Progenitor cell of endocrine pancreas (in vitro differentiated cells): ENCODE measurements around the gene PRKCB. TPM values are rescaled to one million over a fixed set of nuclear protein-coding genes. Genes with fewer than 3 reads are reported as not detected.
A peak's percentile ranks its signal among the peaks of the same experiment; 100 is the strongest.

Experiments used
- DNase-seq: peaks from one replicate; pipeline ENCODE4 v3.0.0; 2021; ENCODE audit warnings: low spot score; ENCODE audit not compliant: unreplicated experiment
- H3K27ac Mint-ChIP-seq: 2 replicates; pipeline ENCODE4 v1.8.0; 2021; ENCODE audit warnings: mild to moderate bottlenecking, moderate library complexity, mixed read lengths
- H3K27me3 Mint-ChIP-seq: 2 replicates; pipeline ENCODE4 v1.8.0; 2021; ENCODE audit warnings: mixed read lengths
- H3K36me3 Mint-ChIP-seq: 2 replicates; pipeline ENCODE4 v1.8.0; 2022; ENCODE audit warnings: mixed read lengths; ENCODE audit not compliant: insufficient read depth
- H3K4me1 Mint-ChIP-seq: 2 replicates; pipeline ENCODE4 v1.8.0; 2021; ENCODE audit warnings: low read depth, mixed read lengths
- H3K4me3 Mint-ChIP-seq: 2 replicates; pipeline ENCODE4 v1.8.0; 2021; ENCODE audit warnings: low read depth, mild to moderate bottlenecking, moderate library complexity, mixed read lengths
- H3K9me3 Mint-ChIP-seq: 2 replicates; pipeline ENCODE4 v1.8.0; 2021; ENCODE audit warnings: low read depth, mixed read lengths
- long read RNA-seq: library from polyadenylated mRNA; unstranded; transcript quantifications from one replicate; pipeline ENCODE4 v2.0.0, GENCODE V29; 2020
- total RNA-seq: library from RNA; stranded (reverse); gene quantifications from 2 replicates; pipeline ENCODE4 v1.2.1, GENCODE V29; 2021
- TF ChIP-seq, protein P1 (sequence below): fragments of 200-600 bp; sonication (generic); IDR thresholded peaks from one replicate; pipeline ENCODE4 v1.5.0; 2021; ENCODE audit warnings: antibody characterized with exemption, mild to moderate bottlenecking; ENCODE audit not compliant: unreplicated experiment

The PRKCB gene
- total RNA-seq = 0.27 and 0.36 TPM in 2 replicates
- long read RNA-seq = 0 reads

DNA sequence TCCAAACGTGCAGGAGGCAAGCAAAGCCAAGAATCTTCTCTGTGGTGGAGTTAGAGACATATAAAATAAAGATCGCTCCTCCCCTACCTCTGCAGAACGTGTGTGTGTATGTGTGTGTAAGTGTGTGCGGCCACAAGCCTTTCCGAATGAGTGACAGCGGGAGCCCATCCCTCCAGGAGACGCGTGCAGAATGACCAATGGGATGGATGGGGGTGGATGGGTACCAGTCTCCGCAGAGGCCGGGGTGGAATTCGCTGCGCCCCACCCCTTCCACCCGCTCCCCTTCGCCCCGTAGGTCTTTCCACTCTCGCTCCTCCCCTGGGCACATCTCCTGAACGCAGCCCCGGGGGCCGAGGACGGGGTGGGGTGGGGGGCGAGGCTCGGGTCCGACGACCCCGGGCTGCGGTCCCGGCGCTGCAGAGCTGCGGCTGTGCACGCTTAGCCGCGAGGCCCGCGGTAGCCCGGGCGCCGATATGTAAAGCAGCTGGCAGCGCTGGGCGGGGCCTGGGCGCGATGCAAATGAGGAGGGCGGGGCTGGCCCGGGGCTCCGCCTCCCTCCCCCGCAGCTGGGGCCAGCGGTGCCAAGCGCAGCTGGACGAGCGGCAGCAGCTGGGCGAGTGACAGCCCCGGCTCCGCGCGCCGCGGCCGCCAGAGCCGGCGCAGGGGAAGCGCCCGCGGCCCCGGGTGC lies at the start of gene PRKCB:
PRKCB (plus strand) TSS at position 594 of the 688 bp plus-strand sequence.
- peak; percentile 78 for DNase-seq
- Mint-ChIP-seq H3K27me3 (peaks cover 89% of the 10 kb centered on the region), H3K27ac (no peak within 1 kb of the TSS), H3K9me3 (peaks cover 2% of the 10 kb centered on the region), H3K4me3 (peak within 1 kb of the TSS; percentile 67), H3K4me1 (peaks cover 8% of the 10 kb centered on the region), H3K36me3 (no peaks in the 10 kb centered on the region)
- TF ChIP-seq, protein P1, sequence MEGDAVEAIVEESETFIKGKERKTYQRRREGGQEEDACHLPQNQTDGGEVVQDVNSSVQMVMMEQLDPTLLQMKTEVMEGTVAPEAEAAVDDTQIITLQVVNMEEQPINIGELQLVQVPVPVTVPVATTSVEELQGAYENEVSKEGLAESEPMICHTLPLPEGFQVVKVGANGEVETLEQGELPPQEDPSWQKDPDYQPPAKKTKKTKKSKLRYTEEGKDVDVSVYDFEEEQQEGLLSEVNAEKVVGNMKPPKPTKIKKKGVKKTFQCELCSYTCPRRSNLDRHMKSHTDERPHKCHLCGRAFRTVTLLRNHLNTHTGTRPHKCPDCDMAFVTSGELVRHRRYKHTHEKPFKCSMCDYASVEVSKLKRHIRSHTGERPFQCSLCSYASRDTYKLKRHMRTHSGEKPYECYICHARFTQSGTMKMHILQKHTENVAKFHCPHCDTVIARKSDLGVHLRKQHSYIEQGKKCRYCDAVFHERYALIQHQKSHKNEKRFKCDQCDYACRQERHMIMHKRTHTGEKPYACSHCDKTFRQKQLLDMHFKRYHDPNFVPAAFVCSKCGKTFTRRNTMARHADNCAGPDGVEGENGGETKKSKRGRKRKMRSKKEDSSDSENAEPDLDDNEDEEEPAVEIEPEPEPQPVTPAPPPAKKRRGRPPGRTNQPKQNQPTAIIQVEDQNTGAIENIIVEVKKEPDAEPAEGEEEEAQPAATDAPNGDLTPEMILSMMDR = no peak

DNA sequence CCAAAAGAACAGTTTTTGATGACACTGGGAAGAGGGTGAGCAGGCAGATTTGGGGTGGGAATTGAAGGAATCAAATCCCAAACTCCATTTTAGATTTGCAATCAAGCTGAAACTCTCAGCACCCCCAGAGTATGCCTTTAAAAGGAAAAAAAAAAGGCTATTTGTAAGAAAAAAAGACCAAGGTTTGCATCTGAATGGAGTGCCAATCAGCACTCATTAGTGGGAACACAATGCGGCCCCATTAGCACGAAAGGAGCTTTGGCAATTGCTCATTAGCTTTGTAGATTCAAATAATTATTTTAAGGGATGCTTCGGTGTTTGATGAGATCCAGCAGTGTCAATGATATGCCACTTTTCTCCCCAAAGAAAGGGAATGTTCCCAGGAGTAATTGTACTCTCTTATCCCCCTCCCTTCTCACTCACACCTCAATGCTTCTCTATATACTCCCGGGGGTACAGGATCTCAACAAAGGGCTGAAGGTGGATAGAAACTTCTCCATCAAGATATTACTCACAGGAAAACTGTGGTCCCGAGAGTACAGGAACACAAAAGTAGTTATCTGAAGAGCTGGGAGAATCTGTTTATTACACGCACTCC lies 48.7 kb upstream of the PRKCB start:
- Mint-ChIP-seq H3K27ac (no peak overlapping the region), H3K36me3 (no peaks in the 10 kb centered on the region), H3K4me3 (no peak overlapping the region), H3K9me3 (no peaks in the 10 kb centered on the region), H3K27me3 (peaks cover 32% of the 10 kb centered on the region), H3K4me1 (peaks cover 1% of the 10 kb centered on the region)
- DNase-seq = no peak
- TF ChIP-seq, protein P1 = no peak

DNA sequence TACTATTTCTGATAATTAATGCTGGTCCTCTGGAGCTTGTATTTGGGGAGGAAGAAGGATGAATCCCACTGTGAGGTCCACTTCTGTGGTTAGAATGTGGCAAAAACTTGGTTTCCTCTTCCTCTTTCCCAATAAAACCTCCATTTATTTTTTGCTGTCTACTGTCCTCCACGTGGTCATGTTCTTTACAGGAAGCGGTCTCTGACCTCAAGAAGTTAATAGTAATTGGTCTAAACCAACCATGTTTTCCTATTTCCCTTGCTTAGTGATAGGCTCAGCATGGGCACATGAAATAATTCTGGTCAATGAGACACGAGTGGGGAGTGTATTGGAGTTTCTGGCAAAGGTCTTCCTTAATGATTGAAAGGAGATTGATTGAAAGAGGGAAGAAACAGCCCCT lies 47.1 kb upstream of the PRKCB start:
- Mint-ChIP-seq H3K4me1 (peaks cover 1% of the 10 kb centered on the region), H3K36me3 (no peaks in the 10 kb centered on the region), H3K4me3 (no peak overlapping the region), H3K27ac (no peak overlapping the region), H3K27me3 (peaks cover 25% of the 10 kb centered on the region), H3K9me3 (no peaks in the 10 kb centered on the region)
- no peak for DNase-seq
- TF ChIP-seq, protein P1 = no peak

DNA sequence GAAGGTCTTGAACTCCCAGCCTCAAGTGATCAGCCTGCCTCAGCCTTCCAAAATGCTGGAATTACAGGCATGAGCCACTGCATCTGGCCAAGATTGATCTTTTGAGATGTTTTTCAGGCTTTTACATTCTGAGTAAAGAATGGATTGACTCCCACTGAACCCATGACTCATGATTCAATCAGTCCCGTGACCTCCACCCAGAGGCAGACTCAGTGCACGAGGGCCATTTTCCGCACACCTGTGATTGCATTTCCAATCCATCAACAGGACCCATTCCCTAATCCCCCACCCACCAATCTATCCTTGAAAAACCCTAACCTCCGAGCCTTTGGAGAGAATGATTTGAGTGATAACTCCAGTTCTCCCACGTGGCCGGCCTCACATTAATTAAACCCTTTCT lies 40.4 kb upstream of the PRKCB start:
- H3K27me3 Mint-ChIP-seq = peaks cover 2% of the 10 kb centered on the region
- no peaks in the 10 kb centered on the region for H3K9me3 Mint-ChIP-seq
- no peak overlapping the region for H3K4me3 Mint-ChIP-seq
- no peaks in the 10 kb centered on the region for H3K4me1 Mint-ChIP-seq
- H3K36me3 Mint-ChIP-seq = no peaks in the 10 kb centered on the region
- TF ChIP-seq, protein P1 = no peak
- no peak for DNase-seq
- no peak overlapping the region for H3K27ac Mint-ChIP-seq

DNA sequence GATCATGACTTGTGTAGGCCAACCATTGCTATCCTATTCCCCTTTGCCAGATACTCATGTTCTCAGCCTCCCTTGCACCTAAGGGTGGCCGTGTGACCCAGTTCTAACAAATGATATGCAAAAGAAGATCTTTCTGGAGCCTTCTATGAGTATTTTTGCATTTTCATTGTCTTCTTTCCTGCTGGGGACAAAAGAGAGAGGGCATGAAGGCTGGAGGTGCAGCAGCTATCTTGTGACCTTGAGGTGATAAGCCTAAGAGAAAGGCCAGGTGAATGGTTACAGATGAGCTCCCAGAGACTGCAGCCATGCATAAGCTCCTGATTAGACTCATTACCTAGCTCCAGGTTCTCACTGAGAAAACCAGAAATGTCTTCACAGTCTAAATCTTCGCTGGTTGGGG lies 38.8 kb upstream of the PRKCB start:
- Mint-ChIP-seq H3K27ac (no peak overlapping the region), H3K27me3 (peaks cover 3% of the 10 kb centered on the region), H3K36me3 (no peaks in the 10 kb centered on the region), H3K9me3 (no peaks in the 10 kb centered on the region), H3K4me3 (no peak overlapping the region), H3K4me1 (no peaks in the 10 kb centered on the region)
- no peak for DNase-seq
- TF ChIP-seq, protein P1 = no peak
